HepG2 (cell line): ENCODE results near the gene RIMKLB. TPM values are rescaled to one million over a fixed set of nuclear protein-coding genes. Genes with fewer than 3 reads are reported as not detected.
"Not testable (repeated sequence)": the region's sequence is repeated elsewhere in the genome, so short reads cannot be mapped to it uniquely, and the experiment has no call there.

Experiments used
- ATAC-seq: fragments of 200-7000 bp; cut with Tn5 transposase; 3 replicates; pipeline ENCODE4 v1.9.1; 2020; ENCODE audit warnings: mild to moderate bottlenecking, moderate library complexity
- BruUV-seq: library from RNA; stranded (reverse); fragments of 400-500 nt; replicated peaks from 2 replicates; lab custom pipeline; 2021; lab: Mats Ljungman, UMichigan
- CTCF ChIA-PET: fragments of 300-600 bp; formaldehyde crosslinking; extraction: SDS; loops from one replicate; lab custom pipeline; 2021; ENCODE audit warnings: low total read pairs, inconsistent platforms, low intra/inter-chr PET ratio; lab: Yijun Ruan, JAX
- POLR2A ChIA-PET: fragments of 350-600 bp; sonication (Branson Sonifier 250); formaldehyde crosslinking; loops from one replicate; lab custom pipeline; 2020; ENCODE audit warnings: antibody characterized with exemption, inconsistent platforms; lab: Yijun Ruan, JAX
- DNase-seq: peaks from one replicate; pipeline ENCODE4 v3.0.0-alpha.2; 2015; ENCODE audit warnings: low spot score
- FAIRE-seq: peaks from 3 replicates; lab custom pipeline; 2011; peaks lifted over from hg19 to GRCh38; lab: Jason Lieb, UNC
- H2AFZ ChIP-seq: one replicate; pipeline ENCODE4 v1.6.1; 2011; ENCODE audit warnings: low read length, inconsistent platforms
- H3K27ac ChIP-seq: fragments of 300-600 bp; 3 replicates; pipeline ENCODE4 v1.8.0; 2011; ENCODE audit warnings: mixed run types, mild to moderate bottlenecking, mixed read lengths, low read length, inconsistent platforms; ENCODE audit not compliant: insufficient read depth; ENCODE audit errors: extremely low read length
- H3K27me3 ChIP-seq, 2 experiments: fragments of 200-600 bp in 1 of 2; 2 replicates in 1 of 2; 3 replicates in 1 of 2; pipeline versions ENCODE4 v1.6.0 to v1.8.0; 2011; ENCODE audit warnings: low read length in 2 of 2, mild to moderate bottlenecking in 2 of 2, moderate library complexity in 2 of 2, inconsistent platforms in 1 of 2; ENCODE audit not compliant: insufficient read depth in 2 of 2, control insufficient read depth in 1 of 2
- H3K36me3 ChIP-seq, 2 experiments: fragments of 200-600 bp in 1 of 2; replicated peaks in 1 of 2; 2 replicates in 1 of 2; 3 replicates in 1 of 2; pipeline versions ENCODE4 v1.5.1 to v1.8.0; 2011; ENCODE audit warnings: low read length in 2 of 2, inconsistent platforms in 1 of 2; ENCODE audit not compliant: insufficient read depth in 2 of 2, control insufficient read depth in 1 of 2
- H3K4me1 ChIP-seq: 2 replicates; pipeline ENCODE4 v1.5.1; 2012; ENCODE audit warnings: low read length, inconsistent platforms; ENCODE audit not compliant: insufficient read depth
- H3K4me2 ChIP-seq: 2 replicates; pipeline ENCODE4 v1.6.0; 2011; ENCODE audit warnings: low read depth, low read length, inconsistent platforms
- H3K4me3 ChIP-seq, 3 experiments: fragments of 200-600 bp in 1 of 3; sonication (generic), shearing (Covaris generic) in 1 of 3; replicated peaks in 1 of 3; 2 replicates each; pipeline ENCODE4 v1.5.1; 2011 to 2016; ENCODE audit warnings: low read length in 3 of 3, inconsistent platforms in 2 of 3, low read depth in 2 of 3, mild to moderate bottlenecking in 2 of 3, control low read depth in 1 of 3, mixed read lengths in 1 of 3; ENCODE audit not compliant: insufficient read depth in 1 of 3
- H3K79me2 ChIP-seq: one replicate; pipeline ENCODE4 v1.6.1; 2011; ENCODE audit warnings: low read length, inconsistent platforms; ENCODE audit not compliant: insufficient read depth
- H3K9ac ChIP-seq: 2 replicates; pipeline ENCODE4 v1.6.0; 2011; ENCODE audit warnings: mild to moderate bottlenecking, low read depth, low read length, inconsistent platforms; ENCODE audit not compliant: insufficient read depth
- H3K9me3 ChIP-seq: 2 replicates; pipeline ENCODE4 v1.5.1; 2012; ENCODE audit warnings: mild to moderate bottlenecking, low read length
- H4K20me1 ChIP-seq: 2 replicates; pipeline ENCODE4 v1.6.0; 2011; ENCODE audit warnings: inconsistent platforms, mild to moderate bottlenecking, low read length, moderate library complexity; ENCODE audit not compliant: insufficient read depth
- ATF7 ChIP-seq, 2 experiments: fragments of 450-650 bp in 1 of 2; sonication (generic) in 1 of 2; formaldehyde crosslinking in 1 of 2; IDR thresholded peaks; 2 replicates each; pipeline versions ENCODE4 v1.4.0 to v1.6.1; 2016 to 2020; ENCODE audit warnings: antibody characterized with exemption in 1 of 2, mild to moderate bottlenecking in 1 of 2, missing genetic modification reagents in 1 of 2
- SIN3B ChIP-seq: fragments of 150-350 bp; IDR thresholded peaks from 2 replicates; pipeline ENCODE4 v1.6.1; 2014; ENCODE audit warnings: low read length
- ZNF691 ChIP-seq: sonication (generic); formaldehyde crosslinking; IDR thresholded peaks from 2 replicates; pipeline ENCODE4 v1.4.0; 2020; ENCODE audit warnings: missing genetic modification reagents, low read depth, mild to moderate bottlenecking, borderline replicate concordance
- WGBS: methylation state at CpG from one replicate; pipeline ENCODE4 v1.1.6; 2017; ENCODE audit warnings: low lambda C conversion rate; 5-methylcytosine and 5-hydroxymethylcytosine counted together
- in situ Hi-C: cut with HindIII; loops from 2 replicates; pipeline ENCODE4 v1.10.0; 2017; ENCODE audit warnings: low pct_unique_long_range_greater_than_20kb; ENCODE audit not compliant: extremely low pct_ligation_motif_present
- intact Hi-C: fragments of 100-400 bp; cut with micrococcal nuclease; formaldehyde crosslinking; loops from one replicate; pipeline ENCODE4 v1.10.0; 2022; ENCODE audit not compliant: unreplicated experiment
- polyA plus RNA-seq, 8 experiments: library from polyadenylated mRNA; depleted of rRNA in 3 of 8; stranded (reverse) in 7 of 8; unstranded in 1 of 8; fragments of >200 nt; fragmentation: Illumina TruSeq in 4 of 8; extraction: Trizol in 4 of 8; gene quantifications; 2 replicates each; pipeline versions ENCODE4 v1.2.1 to v1.2.3, GENCODE V29; 2011 to 2016; ENCODE audit warnings: low read depth in 4 of 8, missing spikeins in 1 of 8, mixed read lengths in 1 of 8; ENCODE audit not compliant: insufficient read depth in 1 of 8
- total RNA-seq, 5 experiments: library from RNA; depleted of rRNA; stranded (reverse); fragments of >200 nt; fragmentation: Illumina TruSeq; extraction: Trizol; gene quantifications; 2 replicates each; pipeline ENCODE4 v1.2.3, GENCODE V29; 2016; ENCODE audit warnings: low read depth in 1 of 5

Gene RIMKLB
- total and polyA plus RNA-seq, 2 of the 13 experiments (the other 11 are each of a cell fraction or from before 2014, with no cell fraction given), result 0.33 to 0.40 TPM

GRCh38 chr12:8784290-8784888 is 86.6 kb downstream of the RIMKLB start:
- Histone ChIP-seq H3K9me3 (no peaks in the 10 kb centered on the region), H3K4me2 (no peak overlapping the region), H3K36me3 (no peaks in the 10 kb centered on the region), H3K9ac (no peak overlapping the region), H3K27ac (no peak overlapping the region), H2AFZ (no peak overlapping the region), H3K27me3 (no peaks in the 10 kb centered on the region), H3K79me2 (no peaks in the 10 kb centered on the region), H4K20me1 (no peaks in the 10 kb centered on the region), H3K4me3 (no peak overlapping the region), H3K4me1 (no peaks in the 10 kb centered on the region)
- in situ Hi-C loops, result no loop called here
- DNase-seq (no peak), FAIRE-seq (no peak), ATAC-seq (no peak)
- POLR2A ChIA-PET, result no interaction called here
- CTCF ChIA-PET, result no interaction called here
- TF ChIP-seq ZNF691, result no peak
- BruUV-seq, result no TSS peak
- intact Hi-C loops, result no loop called here

- in situ Hi-C loops, result no loop called here
- CTCF ChIA-PET, result no interaction called here
- H3K4me1 ChIP-seq, result no peaks in the 10 kb centered on the region
- no TSS peak for BruUV-seq
- no peaks in the 10 kb centered on the region for H3K27me3 ChIP-seq
- H3K36me3 ChIP-seq, result no peaks in the 10 kb centered on the region
- TF ChIP-seq ATF7 (IDR thresholded peaks at IDR 0.05), result peak; percentile 56; the same call in 1 of the 2 replicates
- no peak for TF ChIP-seq ATF7 (CRISPR knock-in tag; IDR thresholded peaks at IDR 0.05)
- no peak for TF ChIP-seq SIN3B
- no peak for ATAC-seq
- no peak overlapping the region for H3K27ac ChIP-seq
- H3K9me3 ChIP-seq, result no peaks in the 10 kb centered on the region
- FAIRE-seq, result no peak
- H3K4me3 ChIP-seq, result no peak overlapping the region
- no peaks in the 10 kb centered on the region for H3K79me2 ChIP-seq
- intact Hi-C loops, result no loop called here
- no peak overlapping the region for H3K4me2 ChIP-seq
- H2AFZ ChIP-seq, result no peak overlapping the region
- no peak overlapping the region for H3K9ac ChIP-seq
- no peaks in the 10 kb centered on the region for H4K20me1 ChIP-seq
- no peak for DNase-seq
- 39% methylated on average over 4 of the region's 4 CpGs for WGBS
- POLR2A ChIA-PET, result no interaction called here
Observed at GRCh38 chr12:8785499-8785898, 87.7 kb downstream of the RIMKLB start.

GRCh38 chr12:8787206-8787605 is 89.4 kb downstream of the RIMKLB start:
- H3K27me3 ChIP-seq, H2AFZ ChIP-seq, H3K9ac ChIP-seq, H4K20me1 ChIP-seq, H3K27ac ChIP-seq, H3K4me2 ChIP-seq, H3K9me3 ChIP-seq, ATAC-seq, CTCF ChIA-PET, H3K4me1 ChIP-seq, H3K36me3 ChIP-seq, BruUV-seq, H3K4me3 ChIP-seq, intact Hi-C loops, POLR2A ChIA-PET, DNase-seq, in situ Hi-C loops, H3K79me2 ChIP-seq, FAIRE-seq: not testable (repeated sequence)
- WGBS, result no CpG with 5 or more reads among the region's 28 CpGs

GRCh38 chr12:8788706-8789105 is 90.9 kb downstream of the RIMKLB start:
- H3K4me3 ChIP-seq, POLR2A ChIA-PET, H3K36me3 ChIP-seq, BruUV-seq, H3K4me2 ChIP-seq, H3K27ac ChIP-seq, FAIRE-seq, intact Hi-C loops, in situ Hi-C loops, CTCF ChIA-PET, H3K4me1 ChIP-seq, H2AFZ ChIP-seq, DNase-seq, H3K27me3 ChIP-seq, H3K9me3 ChIP-seq, H4K20me1 ChIP-seq, ATAC-seq, H3K79me2 ChIP-seq, H3K9ac ChIP-seq: not testable (repeated sequence)
- 53% methylated on average over 5 of the region's 13 CpGs for WGBS
